NCI-H748 treated with DMSO at 0.1 percent for 48 hours (cell line): ENCODE measurements around the gene CD22.
"Not testable (repeated sequence)": the region's sequence is repeated elsewhere in the genome, so short reads cannot be mapped to it uniquely, and the experiment has no call there.

Experiments
- DNase-seq: peaks from one replicate; lab custom pipeline; 2025; lab: John Stamatoyannopoulos, UW

The CD22 gene

DNA sequence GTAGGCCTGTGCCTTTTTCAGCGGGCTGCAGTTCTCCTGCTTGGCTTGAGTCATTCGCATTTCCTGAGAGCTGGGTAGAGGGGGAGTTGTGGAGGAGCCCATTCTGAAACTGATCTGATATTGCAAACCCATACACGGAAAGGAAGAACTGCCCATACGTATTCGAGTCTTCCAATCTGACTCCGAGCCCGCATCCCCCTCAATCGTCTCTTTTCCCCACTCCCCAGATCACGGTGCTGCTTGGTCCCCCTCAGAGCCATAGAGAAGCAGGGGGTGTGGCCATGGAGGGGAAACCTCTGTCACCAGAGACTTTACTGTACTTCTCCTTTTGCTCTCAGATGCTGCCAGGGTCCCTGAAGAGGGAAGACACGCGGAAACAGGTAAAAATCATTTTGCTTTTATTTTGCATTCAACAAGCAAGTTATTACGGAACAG, at the start of gene CD22:
Gene CD22 (plus strand): TSS at position 337 of the 435 bp plus-strand sequence. CDS start 2,854 bp downstream, outside the sequence.
- no peak for DNase-seq

DNA sequence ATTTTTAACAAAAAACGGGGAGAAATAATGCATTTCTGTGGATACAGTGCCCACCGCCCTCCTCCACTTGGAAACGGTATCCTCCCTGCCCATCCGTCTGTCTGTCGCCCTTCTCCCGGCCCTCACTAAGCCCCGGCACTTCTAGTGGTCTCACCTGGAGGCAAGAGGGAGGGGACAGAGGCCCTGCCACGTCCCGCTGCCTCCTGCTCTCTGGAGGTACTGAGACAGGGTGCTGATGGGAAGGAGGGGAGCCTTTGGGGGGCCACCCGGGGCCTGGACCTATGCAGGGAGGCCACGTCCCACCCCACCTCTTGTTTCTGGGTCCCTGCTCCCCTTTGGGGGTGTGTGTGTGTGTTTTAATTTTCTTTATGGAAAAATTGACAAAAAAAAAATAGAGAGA, 49.6 kb upstream of the CD22 start:
- DNase-seq = no peak

DNA sequence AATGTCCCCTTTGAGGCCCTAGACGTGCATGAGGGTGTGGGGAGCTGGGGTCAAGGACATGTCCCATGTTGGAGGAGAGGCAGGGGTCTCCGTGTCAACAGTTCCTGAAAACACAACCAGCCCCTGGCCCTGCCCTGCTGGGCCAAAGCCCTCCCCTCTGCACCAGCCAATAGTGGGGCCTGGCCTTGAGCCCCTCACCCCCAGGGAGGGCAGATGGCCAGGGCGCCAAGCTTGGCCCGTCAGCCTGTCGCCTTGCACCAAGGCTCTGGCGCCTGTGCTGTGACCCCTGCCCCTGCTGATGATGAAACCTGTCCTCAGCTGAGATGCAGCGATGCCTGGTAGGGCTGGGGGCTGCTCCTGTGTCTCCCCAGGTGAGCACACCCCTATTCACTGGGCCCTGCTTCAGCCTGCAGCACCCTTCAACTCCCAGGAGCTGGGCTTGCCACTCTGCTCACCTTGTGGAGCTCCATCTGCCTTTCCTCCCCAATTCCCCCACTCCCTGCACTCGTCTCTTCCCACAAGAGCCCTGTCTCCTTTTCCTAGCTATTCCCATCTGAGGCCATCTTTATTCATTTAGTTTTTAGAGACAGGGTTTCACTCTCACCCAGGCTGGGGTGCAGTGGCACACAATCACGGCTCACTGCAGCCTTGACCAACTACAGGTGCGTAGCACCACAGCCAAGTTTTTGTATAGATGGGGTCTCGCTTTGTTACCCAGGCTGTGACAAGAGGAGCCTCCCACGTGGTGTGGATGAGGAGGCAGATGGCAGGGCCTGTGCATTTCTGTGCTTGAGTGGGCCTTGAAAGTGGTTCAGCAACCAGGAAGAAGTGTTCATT, 48.8 kb upstream of the CD22 start:
- no peak for DNase-seq

DNA sequence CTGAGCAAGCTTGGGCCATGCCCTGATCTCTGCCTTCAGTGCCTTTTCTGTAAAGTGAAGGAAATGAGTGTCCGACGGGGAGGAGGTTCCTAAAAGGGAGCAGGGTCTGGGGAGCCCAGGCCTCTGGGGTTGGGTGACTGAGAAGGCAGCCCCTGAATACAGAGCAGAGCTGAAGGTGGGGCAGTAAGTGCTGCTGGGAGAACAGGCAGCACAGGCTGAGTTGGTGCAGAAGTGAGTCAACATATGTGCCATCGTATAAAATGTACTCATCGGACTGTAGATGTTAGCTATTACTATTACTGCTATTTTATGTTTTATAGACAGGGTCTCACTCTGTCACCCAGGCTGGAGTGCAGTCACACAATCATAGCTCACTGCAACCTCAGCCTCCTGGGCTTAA, 47.7 kb upstream of the CD22 start:
- DNase-seq = no peak

DNA sequence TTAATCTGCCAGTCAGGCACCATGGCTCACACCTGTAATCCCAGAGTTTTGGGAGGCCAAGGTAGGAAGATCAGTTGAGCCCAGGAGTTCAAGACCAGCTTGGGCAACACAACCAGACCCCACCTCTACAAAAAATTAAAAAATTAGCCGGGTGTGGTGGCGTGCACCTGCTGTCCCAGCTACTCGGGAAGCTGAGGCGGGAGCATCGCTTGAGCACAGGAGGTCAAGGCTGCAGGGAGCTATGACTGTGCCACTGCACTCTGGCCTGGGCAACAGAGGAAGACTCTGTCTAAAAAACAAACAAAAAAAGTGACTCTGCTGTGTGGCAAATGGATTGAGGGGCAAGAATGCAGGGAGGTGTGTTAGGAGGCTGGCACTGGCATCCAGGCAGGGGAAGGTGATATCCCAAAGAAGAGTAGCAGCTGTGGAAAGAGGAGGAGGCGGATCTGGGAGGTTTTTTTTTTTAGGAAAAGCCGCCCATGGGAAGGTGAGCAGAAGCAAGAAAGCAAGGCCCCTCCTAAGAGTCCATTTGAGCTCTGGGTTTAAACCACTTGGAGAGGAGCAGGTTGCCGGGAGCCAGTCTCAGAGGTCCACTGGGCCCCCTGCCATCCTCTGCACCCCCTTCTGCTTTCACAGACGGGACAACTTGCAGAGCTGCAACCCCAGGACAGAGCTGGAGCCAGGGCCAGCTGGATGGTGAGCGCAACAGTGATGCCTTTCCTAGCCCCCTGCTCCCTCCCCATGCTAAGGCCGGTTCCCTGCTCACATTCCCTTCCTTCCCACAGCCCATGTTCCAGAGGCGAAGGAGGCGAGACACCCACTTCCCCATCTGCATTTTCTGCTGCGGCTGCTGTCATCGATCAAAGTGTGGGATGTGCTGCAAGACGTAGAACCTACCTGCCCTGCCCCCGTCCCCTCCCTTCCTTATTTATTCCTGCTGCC, 44.6 kb upstream of the CD22 start:
- DNase-seq = no peak

DNA sequence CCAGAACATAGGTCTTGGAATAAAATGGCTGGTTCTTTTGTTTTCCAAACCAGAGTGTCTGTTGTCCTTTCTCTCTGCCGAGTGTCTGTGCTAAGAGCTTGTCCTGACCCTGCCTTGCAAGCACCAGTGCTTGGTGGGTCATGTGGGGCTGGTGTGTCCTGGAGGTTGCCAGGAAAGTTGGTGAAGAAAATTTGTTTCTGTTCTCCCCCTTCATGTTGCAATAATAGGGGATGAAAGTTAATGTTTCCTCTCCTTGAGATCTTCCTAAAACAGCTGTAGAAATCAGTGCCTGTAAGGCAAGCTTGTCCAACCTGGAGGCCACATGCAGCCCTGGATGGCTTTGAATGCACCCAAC, 43.9 kb upstream of the CD22 start:
- no peak for DNase-seq

DNA sequence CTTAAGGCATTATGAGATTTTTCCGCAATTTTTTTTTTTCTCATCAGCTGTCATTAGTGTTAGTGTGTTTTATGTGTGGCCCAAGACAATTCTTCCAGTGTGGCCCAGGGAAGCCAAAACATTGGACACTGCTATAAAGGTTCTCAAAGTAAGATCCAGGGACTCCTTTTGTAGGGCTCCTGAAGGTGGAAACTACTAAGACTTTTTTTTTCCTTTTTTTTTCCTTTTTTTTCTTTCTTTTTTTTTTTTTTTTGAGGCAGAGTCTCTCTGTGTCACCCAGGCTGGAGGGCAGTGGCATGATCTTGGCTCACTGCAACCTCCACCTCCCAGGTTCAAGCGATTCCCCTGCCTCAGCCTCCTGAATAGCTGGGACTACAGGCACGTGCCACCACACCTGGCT, 43.5 kb upstream of the CD22 start:
- not testable (repeated sequence) for DNase-seq

DNA sequence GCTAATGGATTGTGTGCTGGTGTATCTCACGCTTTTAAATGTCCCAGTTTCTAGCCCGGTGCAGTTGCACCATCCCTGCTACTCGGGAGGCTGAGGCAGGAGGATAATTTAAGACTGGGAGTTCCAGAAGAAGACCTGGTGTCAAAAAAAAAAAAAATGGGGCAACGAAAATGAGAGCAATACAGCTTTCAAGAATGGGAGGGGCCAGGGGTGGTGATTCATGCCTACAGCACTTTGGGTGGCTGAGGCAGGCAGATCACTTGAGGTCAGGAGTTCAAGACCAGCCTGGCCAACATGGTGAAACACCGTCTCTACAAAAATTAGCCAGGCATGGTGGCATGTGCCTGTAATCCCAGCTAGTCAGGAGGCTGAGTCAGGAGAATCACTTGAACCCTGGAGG, 42.9 kb upstream of the CD22 start:
- DNase-seq = not testable (repeated sequence)

DNA sequence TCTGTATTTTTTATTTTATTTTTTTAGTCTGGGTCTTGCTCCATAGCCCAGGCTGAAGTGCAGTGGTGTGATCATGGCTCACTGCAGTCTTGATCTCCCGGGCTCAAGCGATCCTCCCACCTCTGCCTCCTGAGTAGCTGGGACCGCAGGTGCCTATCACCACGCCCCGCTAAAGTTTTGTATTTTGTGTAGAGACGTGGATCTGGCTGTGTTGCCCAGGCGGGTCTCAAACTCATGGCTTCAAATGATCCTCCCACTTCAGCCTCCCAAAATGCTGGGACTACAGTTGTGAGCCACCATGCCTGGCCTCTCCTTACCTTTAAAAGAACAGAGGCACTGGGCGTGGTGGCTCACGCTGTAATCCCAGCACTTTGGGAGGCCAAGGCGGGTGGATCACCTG, 41.3 kb upstream of the CD22 start:
- no peak for DNase-seq

DNA sequence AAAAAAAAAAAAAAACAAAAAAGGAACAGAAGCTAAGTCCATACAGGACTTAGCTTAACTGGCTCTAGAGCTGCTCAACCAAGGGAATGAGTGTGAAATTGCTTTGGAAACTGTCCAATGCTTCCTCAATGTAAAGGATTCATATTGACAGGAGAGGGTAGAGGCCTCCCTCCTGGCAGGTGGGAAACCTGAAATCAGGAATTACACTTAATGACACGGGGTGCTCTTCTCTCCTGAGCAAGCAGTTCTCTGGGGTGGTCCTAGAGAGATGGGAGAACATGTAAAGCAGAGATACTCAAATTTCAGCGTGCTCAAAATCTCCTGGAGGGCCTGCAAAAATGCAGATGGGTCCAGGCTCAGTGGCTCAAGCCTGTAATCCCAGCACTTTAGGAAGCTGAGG, 40.7 kb upstream of the CD22 start:
- no peak for DNase-seq

DNA sequence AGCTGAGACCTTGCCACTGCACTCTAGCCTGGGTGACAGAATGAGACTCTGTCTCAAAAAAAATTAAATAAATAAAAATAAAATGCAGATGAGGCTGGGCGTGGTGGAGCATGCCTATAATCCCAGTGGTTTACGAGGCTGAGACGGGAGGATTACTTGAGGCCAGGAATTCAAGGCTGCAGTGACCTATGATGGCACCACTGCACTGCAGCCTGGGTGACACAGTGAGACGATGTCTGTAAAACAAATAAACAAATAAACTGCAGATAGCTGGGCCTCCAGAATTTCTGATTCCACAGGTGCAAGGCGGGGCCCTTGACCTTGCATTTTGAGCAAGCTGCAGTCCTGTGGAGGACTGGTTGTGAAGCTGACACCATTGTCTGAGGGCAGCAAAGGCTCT, 40.1 kb upstream of the CD22 start:
- no peak for DNase-seq

DNA sequence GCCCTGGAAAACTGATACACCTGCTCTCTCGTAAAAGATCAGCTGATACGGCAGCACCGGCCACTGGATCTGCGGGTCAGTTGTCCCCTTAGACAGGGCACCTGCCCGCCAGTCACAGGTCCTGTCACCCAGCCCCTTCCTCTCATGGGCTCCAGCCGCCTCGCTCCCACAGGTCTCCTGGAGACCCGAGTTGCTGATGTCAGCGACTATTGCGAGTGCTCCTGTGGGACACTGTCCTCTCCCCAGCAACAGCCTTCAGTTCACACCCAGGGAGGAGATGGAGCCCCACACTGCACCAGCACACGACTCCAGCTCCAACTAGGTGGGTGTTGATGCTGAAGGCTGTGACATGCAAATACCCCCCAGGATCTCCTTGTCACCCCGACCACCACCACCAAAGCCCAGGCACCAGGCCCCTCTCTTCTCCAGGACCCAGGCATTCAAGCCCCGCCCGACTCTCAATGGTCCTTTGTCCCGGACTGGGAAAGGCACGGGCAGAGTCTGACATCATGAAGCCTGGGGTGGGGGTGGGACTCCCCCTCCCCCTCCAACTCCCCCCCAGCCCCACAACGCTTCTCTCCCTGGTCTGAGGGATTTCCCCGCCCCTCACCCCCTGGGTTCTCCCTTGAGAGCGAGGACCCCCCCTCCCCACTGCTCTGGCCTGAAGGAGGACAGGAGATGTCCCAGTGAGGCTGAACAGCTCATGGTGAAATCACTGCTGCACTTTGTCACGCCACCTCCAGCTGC, 38.4 kb upstream of the CD22 start:
- no peak for DNase-seq

DNA sequence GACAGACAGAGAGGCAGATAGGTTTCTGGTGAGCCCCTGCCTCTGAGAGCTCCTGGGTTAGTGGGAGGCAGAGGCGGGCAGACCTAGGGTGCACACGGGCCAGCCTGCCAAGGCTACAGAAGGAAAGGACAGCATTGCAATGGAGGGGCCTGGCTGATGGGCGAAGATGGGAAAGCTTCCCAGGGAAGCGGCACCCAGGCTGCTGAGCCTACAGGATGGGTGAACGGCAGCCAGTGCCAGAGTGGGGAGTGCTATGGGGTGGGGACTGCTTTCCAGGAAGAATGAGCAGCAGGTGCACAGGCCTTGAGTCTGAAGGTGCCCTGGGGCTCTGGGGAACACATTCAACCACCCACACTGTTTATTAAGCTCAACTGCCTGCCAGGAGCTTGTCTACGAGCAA, 37.7 kb upstream of the CD22 start:
- DNase-seq = no peak

DNA sequence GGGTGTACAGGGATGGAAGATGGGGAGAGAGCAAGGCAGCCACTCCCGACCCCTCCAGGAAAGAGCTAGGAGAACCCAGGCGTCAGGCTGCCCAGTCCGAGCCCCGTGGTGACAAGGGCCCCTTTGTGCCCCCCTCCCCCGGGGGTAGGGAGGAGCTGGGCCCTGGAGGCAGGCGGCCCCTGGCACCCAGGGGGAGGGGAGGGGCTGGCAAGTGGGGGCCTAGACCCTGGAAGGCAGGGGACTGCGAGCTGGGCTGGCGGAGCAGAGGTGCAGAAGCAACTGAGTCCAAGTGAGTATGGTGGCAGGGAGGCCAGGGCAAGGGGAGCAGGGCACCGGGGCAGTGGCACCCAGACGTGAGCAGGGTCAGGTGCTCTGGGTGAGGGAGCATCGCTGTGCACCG, 37.1 kb upstream of the CD22 start, which contains the start of gene MAG:
Gene MAG (plus strand): TSS at position 246 of the 400 bp plus-strand sequence. CDS start 3,248 bp downstream, outside the sequence.
- DNase-seq = no peak

DNA sequence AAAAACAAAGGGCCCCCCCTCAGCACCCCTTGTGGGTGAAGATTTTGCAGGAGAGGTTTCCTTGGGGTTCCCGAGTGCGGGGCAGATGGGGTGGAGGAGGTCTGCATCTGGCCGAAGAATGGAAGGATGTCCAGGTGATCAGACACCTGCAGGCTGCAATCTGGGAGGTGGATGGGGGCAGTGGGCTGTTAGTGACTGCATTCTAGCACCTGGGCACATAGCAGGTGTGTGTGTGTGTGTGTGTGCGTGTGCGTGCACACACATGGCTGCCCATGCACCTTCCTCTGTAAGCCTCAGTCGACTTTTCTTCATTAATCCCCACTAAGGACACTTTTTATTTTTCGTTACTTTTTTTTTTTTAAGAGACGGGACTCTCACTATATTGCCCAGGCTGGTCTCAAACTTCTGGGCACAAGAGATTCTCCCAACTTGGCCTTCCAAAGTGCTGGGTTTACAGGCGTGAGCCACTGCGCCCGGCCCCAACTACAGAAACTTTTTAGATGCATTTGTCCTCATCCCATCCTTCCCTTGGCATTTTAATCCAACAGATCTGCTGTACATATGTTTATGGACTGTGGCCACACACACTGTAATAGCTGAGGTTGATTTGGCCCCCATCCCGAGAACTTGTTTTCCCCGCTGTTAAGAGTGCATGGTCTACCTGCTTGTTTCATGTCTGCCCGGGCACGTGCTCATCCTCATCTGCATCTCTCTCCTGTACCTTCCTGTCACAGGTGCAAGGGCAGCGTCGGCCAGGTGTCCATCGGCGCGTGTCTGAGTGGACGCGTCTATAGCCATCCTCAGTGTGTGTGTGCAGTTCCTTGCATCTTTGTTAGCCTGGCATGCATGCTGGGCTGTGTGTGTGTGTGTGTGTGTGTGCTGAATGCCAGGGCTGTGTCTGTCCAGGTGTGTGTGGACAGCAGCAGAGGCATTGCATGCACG, 36.3 kb upstream of the CD22 start:
- DNase-seq = no peak

DNA sequence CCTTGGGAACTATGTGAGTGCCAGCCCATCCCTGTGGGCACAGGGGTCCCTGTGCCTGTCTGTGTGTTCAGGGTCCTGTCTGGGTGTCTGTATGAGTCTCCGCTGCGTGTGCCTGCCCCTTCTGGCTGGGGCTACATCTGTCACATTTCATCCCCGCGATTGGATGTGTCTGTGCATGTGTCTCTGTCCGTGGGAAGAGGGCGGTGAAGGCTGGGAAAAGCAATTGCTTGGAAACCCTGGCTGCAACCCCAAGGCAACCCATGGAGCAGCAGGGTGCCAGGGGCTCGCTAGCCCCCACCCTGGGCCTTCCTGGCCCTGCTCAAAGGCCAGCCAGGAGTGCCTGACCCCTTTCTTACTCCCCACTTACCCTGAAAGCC, 35.6 kb upstream of the CD22 start:
- DNase-seq = no peak

DNA sequence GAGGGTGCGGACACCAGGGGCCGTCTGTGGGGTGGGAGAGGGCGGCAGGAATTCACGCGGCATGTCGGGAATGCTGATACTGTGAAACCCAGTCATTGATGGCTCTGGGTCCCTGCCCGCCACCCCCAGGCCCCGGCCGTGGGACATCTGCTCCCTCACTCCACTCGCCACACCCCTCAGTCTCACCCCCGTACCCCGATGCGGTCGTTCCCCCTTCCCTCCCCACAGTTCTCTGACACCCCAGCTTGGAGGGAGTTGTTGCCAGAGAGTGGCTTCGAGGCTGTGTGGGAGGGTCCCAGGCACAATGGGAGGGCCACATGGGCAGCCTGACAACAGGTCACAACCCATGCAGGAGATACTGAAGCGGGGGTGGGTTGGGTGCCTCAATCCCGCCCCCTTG, 35.2 kb upstream of the CD22 start:
- no peak for DNase-seq

DNA sequence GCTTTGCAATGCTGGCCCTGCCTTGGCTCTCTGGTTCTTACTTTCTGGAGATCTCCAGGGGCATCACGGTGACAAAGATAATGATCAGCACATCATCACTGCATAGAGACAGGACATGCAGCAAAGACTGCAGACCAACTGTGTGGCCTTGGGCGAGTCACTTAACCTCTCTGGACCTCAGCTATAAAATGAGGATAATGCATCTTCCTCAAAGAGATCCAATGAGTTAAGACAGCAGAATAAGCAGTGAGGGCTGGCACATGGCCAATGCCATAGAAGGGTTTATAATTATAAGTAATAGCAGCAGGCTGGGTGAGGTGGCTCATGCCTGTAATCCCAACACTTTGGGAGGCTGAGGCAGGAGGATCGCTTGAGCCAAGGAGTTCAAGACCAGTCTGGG, 34.7 kb upstream of the CD22 start:
- DNase-seq = no peak

DNA sequence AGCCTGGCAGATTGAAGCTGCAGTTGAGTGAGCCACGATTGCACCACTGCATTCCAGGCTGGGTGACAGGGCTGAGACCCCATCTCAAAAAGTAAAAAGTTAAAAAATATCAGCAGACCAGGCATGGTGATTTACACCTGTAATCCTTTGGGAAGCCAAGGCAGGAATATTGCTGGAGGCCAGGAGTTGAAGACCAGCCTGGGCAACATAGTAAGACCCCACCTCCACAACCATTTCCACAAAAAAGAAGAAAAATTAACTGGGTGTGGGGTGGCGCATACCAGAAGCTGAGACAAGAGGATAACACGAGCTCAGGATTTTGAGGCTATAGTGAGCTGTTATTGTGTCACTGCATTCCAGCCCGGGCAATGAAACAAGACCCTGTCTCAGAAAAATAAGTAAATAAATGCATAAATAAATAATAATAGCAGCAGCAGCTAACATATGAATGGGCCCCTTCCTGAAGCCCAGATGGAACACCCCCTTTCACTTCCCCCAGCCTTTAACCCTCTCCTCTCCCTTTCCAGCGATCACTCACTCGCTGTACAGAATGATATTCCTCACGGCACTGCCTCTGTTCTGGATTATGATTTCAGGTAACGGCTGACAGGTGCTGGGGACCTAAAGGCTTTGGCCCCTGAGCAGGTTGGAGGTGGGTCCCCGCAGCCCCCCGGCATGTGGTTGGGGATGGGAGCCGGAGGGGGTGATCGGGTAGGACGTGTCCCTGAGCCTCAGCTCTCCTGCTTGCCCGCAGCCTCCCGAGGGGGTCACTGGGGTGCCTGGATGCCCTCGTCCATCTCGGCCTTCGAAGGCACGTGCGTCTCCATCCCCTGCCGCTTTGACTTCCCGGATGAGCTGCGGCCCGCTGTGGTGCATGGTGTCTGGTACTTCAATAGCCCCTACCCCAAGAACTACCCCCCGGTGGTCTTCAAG, 33.9 kb upstream of the CD22 start:
- no peak for DNase-seq
